DMS53 treated with DMSO at 0.1 percent for 48 hours (cell line): ENCODE data around the gene TREX2.
"Not testable (repeated sequence)": the region's sequence is repeated elsewhere in the genome, so short reads cannot be mapped to it uniquely, and the experiment has no call there.

Source experiments
- DNase-seq: peaks from one replicate; lab custom pipeline; 2025; ENCODE audit not compliant: unreplicated experiment; lab: John Stamatoyannopoulos, UW

TREX2 gene

GRCh38 chrX:153410888-153411254 lies 35.0 kb downstream of the TREX2 start:
- DNase-seq, result no peak

GRCh38 chrX:153410373-153410772 lies 35.5 kb downstream of the TREX2 start:
- DNase-seq, result no peak

GRCh38 chrX:153409414-153410101 lies 36.3 kb downstream of the TREX2 start:
- no peak for DNase-seq

- no peak for DNase-seq
These were observed 36.9 kb downstream of the TREX2 start for GRCh38 chrX:153408871-153409351.

- no peak for DNase-seq
These were observed 37.6 kb downstream of the TREX2 start for GRCh38 chrX:153408221-153408721.

- no peak for DNase-seq
These were observed 38.1 kb downstream of the TREX2 start for GRCh38 chrX:153407736-153408135.

- DNase-seq, result no peak
These were observed 39.0 kb downstream of the TREX2 start for GRCh38 chrX:153406903-153407302.

- no peak for DNase-seq
These were observed 39.8 kb downstream of the TREX2 start for GRCh38 chrX:153406011-153406410.

GRCh38 chrX:153405426-153405825 lies 40.4 kb downstream of the TREX2 start:
- DNase-seq, result no peak

GRCh38 chrX:153404333-153404732 lies 41.5 kb downstream of the TREX2 start:
- DNase-seq, result not testable (repeated sequence)

GRCh38 chrX:153401133-153401764 lies 44.6 kb downstream of the TREX2 start, which contains the start of gene PNMA6E:
TSS of gene PNMA6E (minus strand) at chrX:153401350. CDS start at chrX:153398849, 2,501 bp downstream.
- no peak for DNase-seq

GRCh38 chrX:153400146-153401132 lies 45.4 kb downstream of the TREX2 start:
- DNase-seq, result no peak

- no peak for DNase-seq
These were observed 47.4 kb downstream of the TREX2 start for GRCh38 chrX:153398275-153398960.

GRCh38 chrX:153397256-153397960 lies 48.4 kb downstream of the TREX2 start:
- no peak for DNase-seq

- DNase-seq, result no peak
These were observed 49.3 kb downstream of the TREX2 start for GRCh38 chrX:153396320-153397195.

- DNase-seq, result no peak
These were observed 50.1 kb downstream of the TREX2 start for GRCh38 chrX:153395613-153396319.

- DNase-seq, result no peak
These were observed 51.2 kb downstream of the TREX2 start for GRCh38 chrX:153394612-153395011.
